HepG2 (cell line): Measurements from ENCODE around the gene CELF2. TPM values are rescaled to one million over a fixed set of nuclear protein-coding genes. Genes with fewer than 3 reads are reported as not detected.

ENCODE experiments used
- ATAC-seq: fragments of 200-7000 bp; cut with Tn5 transposase; 3 replicates; pipeline ENCODE4 v1.9.1; 2020; ENCODE audit warnings: mild to moderate bottlenecking, moderate library complexity
- BruUV-seq: library from RNA; stranded (reverse); fragments of 400-500 nt; replicated peaks from 2 replicates; lab custom pipeline; 2021; lab: Mats Ljungman, UMichigan
- CTCF ChIA-PET: fragments of 300-600 bp; formaldehyde crosslinking; extraction: SDS; loops from one replicate; lab custom pipeline; 2021; ENCODE audit warnings: low total read pairs, inconsistent platforms, low intra/inter-chr PET ratio; lab: Yijun Ruan, JAX
- POLR2A ChIA-PET: fragments of 350-600 bp; sonication (Branson Sonifier 250); formaldehyde crosslinking; loops from one replicate; lab custom pipeline; 2020; ENCODE audit warnings: antibody characterized with exemption, inconsistent platforms; lab: Yijun Ruan, JAX
- DNase-seq: peaks from one replicate; pipeline ENCODE4 v3.0.0-alpha.2; 2015; ENCODE audit warnings: low spot score
- FAIRE-seq: peaks from 3 replicates; lab custom pipeline; 2011; peaks lifted over from hg19 to GRCh38; lab: Jason Lieb, UNC
- H2AFZ ChIP-seq: one replicate; pipeline ENCODE4 v1.6.1; 2011; ENCODE audit warnings: low read length, inconsistent platforms
- H3K27ac ChIP-seq: fragments of 300-600 bp; 3 replicates; pipeline ENCODE4 v1.8.0; 2011; ENCODE audit warnings: mixed run types, mild to moderate bottlenecking, mixed read lengths, low read length, inconsistent platforms; ENCODE audit not compliant: insufficient read depth; ENCODE audit errors: extremely low read length
- H3K27me3 ChIP-seq, 2 experiments: fragments of 200-600 bp in 1 of 2; 2 replicates in 1 of 2; 3 replicates in 1 of 2; pipeline versions ENCODE4 v1.6.0 to v1.8.0; 2011; ENCODE audit warnings: low read length in 2 of 2, mild to moderate bottlenecking in 2 of 2, moderate library complexity in 2 of 2, inconsistent platforms in 1 of 2; ENCODE audit not compliant: insufficient read depth in 2 of 2, control insufficient read depth in 1 of 2
- H3K36me3 ChIP-seq, 2 experiments: fragments of 200-600 bp in 1 of 2; replicated peaks in 1 of 2; 2 replicates in 1 of 2; 3 replicates in 1 of 2; pipeline versions ENCODE4 v1.5.1 to v1.8.0; 2011; ENCODE audit warnings: low read length in 2 of 2, inconsistent platforms in 1 of 2; ENCODE audit not compliant: insufficient read depth in 2 of 2, control insufficient read depth in 1 of 2
- H3K4me1 ChIP-seq: 2 replicates; pipeline ENCODE4 v1.5.1; 2012; ENCODE audit warnings: low read length, inconsistent platforms; ENCODE audit not compliant: insufficient read depth
- H3K4me2 ChIP-seq: 2 replicates; pipeline ENCODE4 v1.6.0; 2011; ENCODE audit warnings: low read depth, low read length, inconsistent platforms
- H3K4me3 ChIP-seq, 3 experiments: fragments of 200-600 bp in 1 of 3; sonication (generic), shearing (Covaris generic) in 1 of 3; replicated peaks in 1 of 3; 2 replicates each; pipeline ENCODE4 v1.5.1; 2011 to 2016; ENCODE audit warnings: low read length in 3 of 3, inconsistent platforms in 2 of 3, low read depth in 2 of 3, mild to moderate bottlenecking in 2 of 3, control low read depth in 1 of 3, mixed read lengths in 1 of 3; ENCODE audit not compliant: insufficient read depth in 1 of 3
- H3K79me2 ChIP-seq: one replicate; pipeline ENCODE4 v1.6.1; 2011; ENCODE audit warnings: low read length, inconsistent platforms; ENCODE audit not compliant: insufficient read depth
- H3K9ac ChIP-seq: 2 replicates; pipeline ENCODE4 v1.6.0; 2011; ENCODE audit warnings: mild to moderate bottlenecking, low read depth, low read length, inconsistent platforms; ENCODE audit not compliant: insufficient read depth
- H3K9me3 ChIP-seq: 2 replicates; pipeline ENCODE4 v1.5.1; 2012; ENCODE audit warnings: mild to moderate bottlenecking, low read length
- H4K20me1 ChIP-seq: 2 replicates; pipeline ENCODE4 v1.6.0; 2011; ENCODE audit warnings: inconsistent platforms, mild to moderate bottlenecking, low read length, moderate library complexity; ENCODE audit not compliant: insufficient read depth
- BRF2 ChIP-seq: sonication (generic); formaldehyde crosslinking; IDR thresholded peaks from 2 replicates; pipeline ENCODE4 v1.8.1; 2022; ENCODE audit warnings: mild to moderate bottlenecking, missing genetic modification reagents
- CBX5 ChIP-seq: sonication (generic); formaldehyde crosslinking; IDR thresholded peaks from 2 replicates; pipeline ENCODE4 v1.4.0; 2020; ENCODE audit warnings: missing genetic modification reagents, borderline replicate concordance
- FOXP4 ChIP-seq: sonication (generic); formaldehyde crosslinking; IDR thresholded peaks from 2 replicates; pipeline ENCODE4 v1.4.0; 2020; ENCODE audit warnings: missing genetic modification reagents
- HOXA7 ChIP-seq: sonication (generic); formaldehyde crosslinking; IDR thresholded peaks from 2 replicates; pipeline ENCODE4 v1.8.1; 2022; ENCODE audit warnings: mild to moderate bottlenecking, missing genetic modification reagents, moderate library complexity
- KDM6A ChIP-seq: IDR thresholded peaks from 2 replicates; pipeline ENCODE4 v1.6.1; 2016; ENCODE audit warnings: low read depth
- LRRFIP1 ChIP-seq: sonication (generic); formaldehyde crosslinking; conservative IDR thresholded peaks from 2 replicates; pipeline ENCODE4 v1.4.0; 2020; ENCODE audit warnings: missing genetic modification reagents
- MTERF4 ChIP-seq: sonication (generic); formaldehyde crosslinking; IDR thresholded peaks from 2 replicates; pipeline ENCODE4 v1.8.0; 2023; ENCODE audit warnings: mild to moderate bottlenecking, missing genetic modification reagents
- NFRKB ChIP-seq: fragments of 450-650 bp; IDR thresholded peaks from 2 replicates; pipeline ENCODE4 v1.6.1; 2017
- SAFB2 ChIP-seq: sonication (generic); formaldehyde crosslinking; IDR thresholded peaks from 2 replicates; pipeline ENCODE4 v1.5.1; 2020; ENCODE audit warnings: missing genetic modification reagents, low read depth, mild to moderate bottlenecking, borderline replicate concordance
- SCMH1 ChIP-seq: sonication (generic); formaldehyde crosslinking; IDR thresholded peaks from 2 replicates; pipeline ENCODE4 v1.9.0; 2021; ENCODE audit warnings: missing genetic modification reagents, mild to moderate bottlenecking, borderline replicate concordance
- TAF15 ChIP-seq: fragments of 200-400 bp; formaldehyde crosslinking; IDR thresholded peaks from one replicate; pipeline ENCODE4 v1.6.1; 2018; ENCODE audit warnings: mild to moderate bottlenecking, low read depth, low read length; ENCODE audit not compliant: poor library complexity, severe bottlenecking
- ZNF253 ChIP-seq: sonication (generic); formaldehyde crosslinking; IDR thresholded peaks from 2 replicates; pipeline ENCODE4 v1.8.0; 2022; ENCODE audit warnings: mild to moderate bottlenecking, missing genetic modification reagents, borderline replicate concordance
- ZNF790 ChIP-seq: sonication (generic); formaldehyde crosslinking; IDR thresholded peaks from 2 replicates; pipeline ENCODE4 v1.8.0; 2022; ENCODE audit warnings: missing genetic modification reagents, mild to moderate bottlenecking, borderline replicate concordance
- WGBS: methylation state at CpG from one replicate; pipeline ENCODE4 v1.1.6; 2017; ENCODE audit warnings: low lambda C conversion rate; 5-methylcytosine and 5-hydroxymethylcytosine counted together
- in situ Hi-C: cut with HindIII; loops from 2 replicates; pipeline ENCODE4 v1.10.0; 2017; ENCODE audit warnings: low pct_unique_long_range_greater_than_20kb; ENCODE audit not compliant: extremely low pct_ligation_motif_present
- intact Hi-C: fragments of 100-400 bp; cut with micrococcal nuclease; formaldehyde crosslinking; loops from one replicate; pipeline ENCODE4 v1.10.0; 2022; ENCODE audit not compliant: unreplicated experiment
- polyA plus RNA-seq, 8 experiments: library from polyadenylated mRNA; depleted of rRNA in 3 of 8; stranded (reverse) in 7 of 8; unstranded in 1 of 8; fragments of >200 nt; fragmentation: Illumina TruSeq in 4 of 8; extraction: Trizol in 4 of 8; gene quantifications; 2 replicates each; pipeline versions ENCODE4 v1.2.1 to v1.2.3, GENCODE V29; 2011 to 2016; ENCODE audit warnings: low read depth in 4 of 8, missing spikeins in 1 of 8, mixed read lengths in 1 of 8; ENCODE audit not compliant: insufficient read depth in 1 of 8
- total RNA-seq, 5 experiments: library from RNA; depleted of rRNA; stranded (reverse); fragments of >200 nt; fragmentation: Illumina TruSeq; extraction: Trizol; gene quantifications; 2 replicates each; pipeline ENCODE4 v1.2.3, GENCODE V29; 2016; ENCODE audit warnings: low read depth in 1 of 5

CELF2 gene
- total and polyA plus RNA-seq, 2 of the 13 experiments (the other 11 are each of a cell fraction or from before 2014, with no cell fraction given), result not detected

GRCh38 chr10:11088709-11089108 lies 71.0 kb downstream of the CELF2 start:
- FAIRE-seq, result no peak
- peaks cover 3% of the 10 kb centered on the region for H3K9me3 ChIP-seq
- no peaks in the 10 kb centered on the region for H3K27me3 ChIP-seq
- H3K27ac ChIP-seq, result no peak overlapping the region
- in situ Hi-C loops (no loop called here), intact Hi-C loops (no loop called here)
- H3K79me2 ChIP-seq, result no peaks in the 10 kb centered on the region
- H3K4me2 ChIP-seq, result no peak overlapping the region
- ATAC-seq, result no peak
- no TSS peak for BruUV-seq
- ChIA-PET POLR2A (no interaction called here), CTCF (no interaction called here)
- no peak for TF ChIP-seq ZNF790 (CRISPR knock-in tag)
- no peak for TF ChIP-seq KDM6A
- TF ChIP-seq SCMH1, result no peak
- no peak for TF ChIP-seq FOXP4 (CRISPR knock-in tag)
- no peaks in the 10 kb centered on the region for H3K4me1 ChIP-seq
- WGBS, result 2% methylated on average over 6 of the region's 6 CpGs
- no peaks in the 10 kb centered on the region for H3K36me3 ChIP-seq
- H3K4me3 ChIP-seq, result no peak overlapping the region
- H2AFZ ChIP-seq, result no peak overlapping the region
- H3K9ac ChIP-seq, result no peak overlapping the region
- no peak for DNase-seq
- H4K20me1 ChIP-seq, result no peaks in the 10 kb centered on the region

- no peak for FAIRE-seq
- H3K9ac ChIP-seq, result no peak overlapping the region
- no peaks in the 10 kb centered on the region for H4K20me1 ChIP-seq
- CTCF ChIA-PET, result no interaction called here
- no peak overlapping the region for H3K27ac ChIP-seq
- H3K4me3 ChIP-seq, result no peak overlapping the region
- no peak overlapping the region for H2AFZ ChIP-seq
- H3K79me2 ChIP-seq, result no peaks in the 10 kb centered on the region
- POLR2A ChIA-PET, result no interaction called here
- no peak for ATAC-seq
- no peaks in the 10 kb centered on the region for H3K36me3 ChIP-seq
- in situ Hi-C loops (no loop called here), intact Hi-C loops (no loop called here)
- H3K4me1 ChIP-seq, result no peaks in the 10 kb centered on the region
- H3K4me2 ChIP-seq, result no peak overlapping the region
- BruUV-seq, result no TSS peak
- WGBS, result 29% methylated on average over 6 of the region's 6 CpGs
- H3K27me3 ChIP-seq, result no peaks in the 10 kb centered on the region
- peaks cover 8% of the 10 kb centered on the region for H3K9me3 ChIP-seq
- DNase-seq, result no peak
- TF ChIP-seq ZNF253 (no peak), CBX5 (CRISPR knock-in tag) (no peak), BRF2 (CRISPR knock-in tag) (no peak), TAF15 (no peak), LRRFIP1 (CRISPR knock-in tag) (no peak), SAFB2 (CRISPR knock-in tag) (no peak), HOXA7 (CRISPR knock-in tag) (no peak), NFRKB (no peak), MTERF4 (CRISPR knock-in tag) (no peak)
These were observed 71.6 kb downstream of the CELF2 start for GRCh38 chr10:11089272-11089671.
